ENCODE data around the gene INSYN2B. TPM values are rescaled to one million over a fixed set of nuclear protein-coding genes. Genes with fewer than 3 reads are reported as not detected.

Gene INSYN2B
- total RNA-seq, 6 donors from 2014 or later: 0.06 to 0.10 TPM; not detected in 4

- Histone ChIP-seq H3K4me1 (peaks cover 0 to 7% (median 1%) of the 10 kb centered on the region in 4 donors), H3K27me3 (no peaks in the 10 kb centered on the region), H3K36me3 (no peaks in the 10 kb centered on the region), H3K27ac (peak overlapping the region in 2 of 4 donors; percentile 21), H3K9me3 (no peaks in the 10 kb centered on the region), H3K4me3 (no peak overlapping the region)
- 16 to 27% methylated on average over 3 of the region's 3 CpGs for WGBS, 2 donors
- TF ChIP-seq CTCF (IDR thresholded peaks at IDR 0.05) (no peak), POLR2A (IDR thresholded peaks at IDR 0.05) (no peak), EP300 (IDR thresholded peaks at IDR 0.05) (no peak), POLR2AphosphoS5 (IDR thresholded peaks at IDR 0.05) (no peak)
- peak; percentile 21 to 40 for DNase-seq
- peak; percentile 38 to 58 for ATAC-seq (ENCODE audit: low FRiP score in 2 of 2)
These were observed 34.4 kb downstream of the INSYN2B start for GRCh38 chr5:169945831-169946261.

GRCh38 chr5:169944922-169945680, 35.2 kb downstream of the INSYN2B start:
- DNase-seq (no peak), ATAC-seq (ENCODE audit: low FRiP score in 2 of 2) (peak in 1 of 2 donors; percentile 6)
- TF ChIP-seq CTCF (IDR thresholded peaks at IDR 0.05): no peak
- TF ChIP-seq EP300 (IDR thresholded peaks at IDR 0.05): no peak
- no peak for TF ChIP-seq POLR2A (IDR thresholded peaks at IDR 0.05)
- no peaks in the 10 kb centered on the region for H3K27me3 ChIP-seq
- H3K36me3 ChIP-seq: no peaks in the 10 kb centered on the region
- no peaks in the 10 kb centered on the region for H3K9me3 ChIP-seq
- WGBS, 2 donors: 62 to 67% methylated on average over 8 of the region's 8 CpGs
- H3K4me1 ChIP-seq: peaks cover 0 to 7% (median 1%) of the 10 kb centered on the region in 4 donors
- peak overlapping the region in 1 of 4 donors; percentile 21 for H3K27ac ChIP-seq
- no peak overlapping the region for H3K4me3 ChIP-seq

GRCh38 chr5:169944115-169944514, 36.2 kb downstream of the INSYN2B start:
- H3K9me3 ChIP-seq: no peaks in the 10 kb centered on the region
- no peak overlapping the region for H3K4me3 ChIP-seq
- 73 to 82% methylated on average over 6 of the region's 6 CpGs for whole genome bisulfite sequencing, 2 donors
- TF ChIP-seq CTCF (IDR thresholded peaks at IDR 0.05) (no peak), EP300 (IDR thresholded peaks at IDR 0.05) (no peak), POLR2A (IDR thresholded peaks at IDR 0.05) (no peak), POLR2AphosphoS5 (IDR thresholded peaks at IDR 0.05) (no peak)
- no peak overlapping the region for H3K27ac ChIP-seq
- peaks cover 0 to 7% (median 1%) of the 10 kb centered on the region in 4 donors for H3K4me1 ChIP-seq
- no peaks in the 10 kb centered on the region for H3K36me3 ChIP-seq
- H3K27me3 ChIP-seq: no peaks in the 10 kb centered on the region
- no peak for ATAC-seq (ENCODE audit: low FRiP score in 2 of 2)
- no peak for DNase-seq

- no peaks in the 10 kb centered on the region for H3K36me3 ChIP-seq
- H3K4me3 ChIP-seq: no peak overlapping the region
- H3K9me3 ChIP-seq: no peaks in the 10 kb centered on the region
- no peak for ATAC-seq (ENCODE audit: low FRiP score in 2 of 2)
- TF ChIP-seq POLR2AphosphoS5 (IDR thresholded peaks at IDR 0.05) (no peak), EP300 (IDR thresholded peaks at IDR 0.05) (no peak), CTCF (IDR thresholded peaks at IDR 0.05) (no peak), POLR2A (IDR thresholded peaks at IDR 0.05) (no peak)
- H3K27ac ChIP-seq: no peak overlapping the region
- H3K4me1 ChIP-seq: peaks cover 0 to 7% (median 1%) of the 10 kb centered on the region in 4 donors
- WGBS, 2 donors: 90 to 95% methylated on average over 4 of the region's 4 CpGs
- H3K27me3 ChIP-seq: no peaks in the 10 kb centered on the region
- DNase-seq: no peak
These were observed 37.3 kb downstream of the INSYN2B start for GRCh38 chr5:169943026-169943425.

GRCh38 chr5:169942181-169942580, 38.1 kb downstream of the INSYN2B start:
- TF ChIP-seq POLR2AphosphoS5 (IDR thresholded peaks at IDR 0.05) (no peak), POLR2A (IDR thresholded peaks at IDR 0.05) (no peak), EP300 (IDR thresholded peaks at IDR 0.05) (no peak), CTCF (IDR thresholded peaks at IDR 0.05) (no peak)
- Histone ChIP-seq H3K4me3 (no peak overlapping the region), H3K36me3 (no peaks in the 10 kb centered on the region), H3K27me3 (no peaks in the 10 kb centered on the region), H3K27ac (no peak overlapping the region), H3K9me3 (no peaks in the 10 kb centered on the region), H3K4me1 (peaks cover 0 to 7% (median 1%) of the 10 kb centered on the region in 4 donors)
- ATAC-seq (ENCODE audit: low FRiP score in 2 of 2): no peak
- 78 to 83% methylated on average over 1 of the region's 1 CpG for WGBS, 2 donors
- DNase-seq: no peak
